ENCODE results near the gene MNT. TPM values are rescaled to one million over a fixed set of nuclear protein-coding genes. Genes with fewer than 3 reads are reported as not detected.

The MNT gene
- total RNA-seq, 1 experiment from 2014 or later, result 38.9 TPM

- H3K27ac Mint-ChIP-seq, result peak overlapping the region in 1 of 3 experiments; percentile 82; a peak in 1 of 7 replicates
- no peaks in the 10 kb centered on the region for H3K79me1 ChIP-seq (ENCODE audit: insufficient read depth, low read depth, low read length, poor library complexity, severe bottlenecking)
- no peak overlapping the region for H3K9ac ChIP-seq (ENCODE audit: extremely low read depth, insufficient read length, low read length)
- H3K4me1 Mint-ChIP-seq, result peaks cover 2 to 11% of the 10 kb centered on the region in 2 experiments; a peak in 3 of 4 replicates
- H2AK5ac ChIP-seq (ENCODE audit: insufficient read length, low read length), result no peak overlapping the region
- no peak overlapping the region for H3K27ac ChIP-seq (ENCODE audit: insufficient read length, low read depth, low read length)
- WGBS (ENCODE audit: extremely low coverage, insufficient read length, low lambda C conversion rate), result no CpG with 5 or more reads among the region's 5 CpGs
- no peaks in the 10 kb centered on the region for H3K9me3 Mint-ChIP-seq
- H2BK20ac ChIP-seq (ENCODE audit: low read depth, low read length, poor library complexity, severe bottlenecking), result no peak overlapping the region
- no peaks in the 10 kb centered on the region for H3K27me3 ChIP-seq (ENCODE audit: insufficient read depth, low read length)
- peaks cover 2% of the 10 kb centered on the region for H4K20me1 ChIP-seq (ENCODE audit: control insufficient read depth, insufficient read depth, insufficient read length)
- H3T11ph ChIP-seq (ENCODE audit: low read length), result no peak overlapping the region
- H4K91ac ChIP-seq (ENCODE audit: insufficient read length, low read depth, low read length), result no peak overlapping the region
- H3K23me2 ChIP-seq (ENCODE audit: insufficient read length, low read depth, low read length, poor library complexity, severe bottlenecking), result peaks cover 12% of the 10 kb centered on the region
- H3K27me3 Mint-ChIP-seq (ENCODE audit: low read depth), result no peaks in the 10 kb centered on the region
- H3K4me3 Mint-ChIP-seq, result peak overlapping the region; percentile 73 to 84
- no peak overlapping the region for H2AFZ ChIP-seq (ENCODE audit: low read length)
- no peak overlapping the region for H2BK120ac ChIP-seq (ENCODE audit: low read depth, low read length, poor library complexity, severe bottlenecking)
- H3K36me3 Mint-ChIP-seq (ENCODE audit: insufficient read depth in 1 of 3, low read depth in 3 of 3), result peaks cover 6 to 22% (median 7%) of the 10 kb centered on the region in 3 experiments
- H2BK12ac ChIP-seq (ENCODE audit: insufficient read length, low read depth, low read length), result no peak overlapping the region
- no peak overlapping the region for H3K18ac ChIP-seq (ENCODE audit: insufficient read length, low read depth, low read length)
- peaks cover 3% of the 10 kb centered on the region; the same call in 1 of the 2 replicates for H3K4me1 ChIP-seq (ENCODE audit: insufficient read depth, low read length)
- peak; percentile 60 for DNase-seq
- no peak for TF ChIP-seq CTCF (conservative IDR thresholded peaks at IDR 0.05)
- H3K14ac ChIP-seq (ENCODE audit: insufficient read depth, low read length), result no peak overlapping the region
- no peak overlapping the region for H4K8ac ChIP-seq (replicated peaks; ENCODE audit: insufficient read length, low read depth, low read length)
- no peak overlapping the region for H3K23ac ChIP-seq (ENCODE audit: insufficient read length, low read depth, low read length)
- H4K5ac ChIP-seq (ENCODE audit: insufficient read length, low read depth, low read length), result no peak overlapping the region
- H2BK15ac ChIP-seq (ENCODE audit: low read depth, low read length), result no peak overlapping the region
- H2BK5ac ChIP-seq (ENCODE audit: insufficient read length, low read length), result no peak overlapping the region
- H3K9me3 ChIP-seq (ENCODE audit: control insufficient read depth, low read depth, low read length), result no peaks in the 10 kb centered on the region
- H3K4me2 ChIP-seq (ENCODE audit: insufficient read depth, insufficient read length, low read length), result peak overlapping the region; percentile 64
- H3K4ac ChIP-seq (ENCODE audit: low read depth, low read length), result no peak overlapping the region
- H3K79me2 ChIP-seq (ENCODE audit: insufficient read depth, low read length), result peaks cover 6% of the 10 kb centered on the region; the same call in 1 of the 2 replicates
- no peak overlapping the region for H3K56ac ChIP-seq (ENCODE audit: insufficient read length, low read depth, low read length)
These were observed 62.6 kb downstream of the MNT start for GRCh38 chr17:2338315-2338657.

All from H9 (cell line).